H1 (cell line): ENCODE measurements around the gene LENG1. TPM values are rescaled to one million over a fixed set of nuclear protein-coding genes. Genes with fewer than 3 reads are reported as not detected.

Source experiments
- CTCF ChIA-PET: fragments of 300-600 bp; sonication (Branson Sonifier 250); formaldehyde crosslinking; loops from one replicate; lab custom pipeline; 2021; ENCODE audit not compliant: partially characterized antibody; lab: Charles Lee
- POLR2A ChIA-PET: fragments of 300-600 bp; sonication (Branson Sonifier 250); formaldehyde crosslinking; loops from one replicate; lab custom pipeline; 2021; ENCODE audit warnings: inconsistent platforms; ENCODE audit not compliant: partially characterized antibody; lab: Charles Lee
- DNase-seq, 2 experiments: peaks; one replicate each; pipeline versions ENCODE4 v3.0.0 to v3.0.0-alpha.2; 2010 to 2022; ENCODE audit warnings: low spot score in 2 of 2, low read depth in 1 of 2, mixed read lengths in 1 of 2
- FAIRE-seq: peaks from 2 replicates; lab custom pipeline; 2011; peaks lifted over from hg19 to GRCh38; lab: Jason Lieb, UNC
- H2AFZ ChIP-seq: 2 replicates; pipeline ENCODE4 v1.8.1; 2012; ENCODE audit warnings: low read length, inconsistent platforms
- H2AK5ac ChIP-seq: 2 replicates; pipeline ENCODE4 v1.6.1; 2013; ENCODE audit warnings: low read depth, low read length
- H2BK120ac ChIP-seq: replicated peaks from 2 replicates; pipeline ENCODE3; 2013; ENCODE audit warnings: low read depth, low read length, inconsistent platforms
- H2BK12ac ChIP-seq: 2 replicates; pipeline ENCODE4 v1.6.1; 2013; ENCODE audit warnings: low read depth, low read length
- H2BK15ac ChIP-seq: 2 replicates; pipeline ENCODE4 v1.6.1; 2013; ENCODE audit warnings: low read length
- H2BK20ac ChIP-seq: 2 replicates; pipeline ENCODE4 v1.6.1; 2013; ENCODE audit warnings: low read length
- H2BK5ac ChIP-seq: 2 replicates; pipeline ENCODE4 v1.6.1; 2013; ENCODE audit warnings: low read depth, low read length
- H3K14ac ChIP-seq: 2 replicates; pipeline ENCODE4 v1.6.1; 2013; ENCODE audit warnings: inconsistent platforms; ENCODE audit not compliant: insufficient read length
- H3K18ac ChIP-seq: 2 replicates; pipeline ENCODE4 v1.6.1; 2013; ENCODE audit warnings: low read length; ENCODE audit errors: extremely low read depth
- H3K23ac ChIP-seq: 2 replicates; pipeline ENCODE4 v1.6.1; 2013; ENCODE audit warnings: inconsistent platforms; ENCODE audit not compliant: insufficient read length
- H3K23me2 ChIP-seq: 2 replicates; pipeline ENCODE4 v1.6.1; 2013; ENCODE audit warnings: low read depth, low read length
- H3K27ac ChIP-seq: 2 replicates; pipeline ENCODE4 v1.6.1; 2011; ENCODE audit warnings: low read depth, low read length, inconsistent platforms
- H3K27me3 ChIP-seq, 4 experiments: replicated peaks in 1 of 4; 1 replicate in 1 of 4; 2 replicates in 3 of 4; pipeline versions ENCODE4 v1.6.1 to v1.8.1; 2011 to 2013; ENCODE audit warnings: low read length in 3 of 4, mild to moderate bottlenecking in 3 of 4, inconsistent platforms in 2 of 4, mixed read lengths in 2 of 4, moderate library complexity in 1 of 4; ENCODE audit not compliant: control insufficient read depth in 3 of 4, insufficient read depth in 3 of 4; ENCODE audit errors: extremely low read depth in 1 of 4
- H3K36me3 ChIP-seq, 4 experiments: 2 replicates each; pipeline versions ENCODE4 v1.6.1 to v1.8.1; 2011 to 2013; ENCODE audit warnings: mild to moderate bottlenecking in 4 of 4, low read length in 3 of 4, moderate library complexity in 2 of 4, control low read depth in 1 of 4, inconsistent platforms in 1 of 4; ENCODE audit not compliant: insufficient read depth in 4 of 4, control insufficient read depth in 2 of 4
- H3K4ac ChIP-seq: replicated peaks from 2 replicates; pipeline ENCODE3; 2013; ENCODE audit warnings: low read length, low read depth, mixed read lengths, inconsistent platforms; ENCODE audit not compliant: insufficient read length
- H3K4me1 ChIP-seq, 4 experiments: replicated peaks in 1 of 4; 1 replicate in 1 of 4; 2 replicates in 3 of 4; pipeline versions ENCODE4 v1.6.1 to v1.8.1; 2011 to 2013; ENCODE audit warnings: low read length in 3 of 4, inconsistent platforms in 2 of 4, mixed read lengths in 1 of 4; ENCODE audit not compliant: insufficient read depth in 4 of 4, control insufficient read depth in 3 of 4
- H3K4me2 ChIP-seq, 2 experiments: 2 replicates each; pipeline versions ENCODE4 v1.6.1 to v1.8.1; 2011 to 2013; ENCODE audit warnings: low read depth in 2 of 2, low read length in 2 of 2, control low read depth in 1 of 2, inconsistent platforms in 1 of 2, mild to moderate bottlenecking in 1 of 2; ENCODE audit not compliant: insufficient read depth in 1 of 2
- H3K4me3 ChIP-seq, 4 experiments: fragments of 200-600, 300-600 bp in 1 of 4; sonication (generic), shearing (Covaris generic), sonication (Bioruptor Twin) in 1 of 4; 2 replicates each; pipeline versions ENCODE4 v1.5.1 to v1.8.1; 2011 to 2016; ENCODE audit warnings: low read length in 4 of 4, low read depth in 3 of 4, control low read depth in 2 of 4, inconsistent platforms in 2 of 4, mild to moderate bottlenecking in 2 of 4, mixed read lengths in 1 of 4, moderate library complexity in 1 of 4; ENCODE audit not compliant: insufficient read depth in 2 of 4; ENCODE audit errors: extremely low read depth in 1 of 4
- H3K56ac ChIP-seq: replicated peaks from 2 replicates; pipeline ENCODE3; 2013; ENCODE audit warnings: low read depth, mild to moderate bottlenecking, mixed read lengths, low read length, inconsistent platforms; ENCODE audit not compliant: insufficient read length
- H3K79me1 ChIP-seq: 2 replicates; pipeline ENCODE4 v1.6.1; 2013; ENCODE audit warnings: low read depth, low read length, control low read depth
- H3K79me2 ChIP-seq, 2 experiments: 2 replicates each; pipeline versions ENCODE4 v1.6.1 to v1.8.1; 2012 to 2013; ENCODE audit warnings: low read length in 2 of 2, mild to moderate bottlenecking in 2 of 2, inconsistent platforms in 1 of 2; ENCODE audit not compliant: insufficient read depth in 2 of 2, control insufficient read depth in 1 of 2
- H3K9ac ChIP-seq, 4 experiments: replicated peaks in 1 of 4; 1 replicate in 1 of 4; 2 replicates in 3 of 4; pipeline versions ENCODE4 v1.6.1 to v1.8.1; 2011 to 2013; ENCODE audit warnings: low read depth in 3 of 4, low read length in 3 of 4, control low read depth in 2 of 4, mild to moderate bottlenecking in 2 of 4, moderate library complexity in 2 of 4, inconsistent platforms in 1 of 4; ENCODE audit errors: extremely low read depth in 1 of 4
- H3K9me3 ChIP-seq, 2 experiments: 2 replicates each; pipeline versions ENCODE4 v1.6.1 to v1.8.1; 2012 to 2013; ENCODE audit warnings: mild to moderate bottlenecking in 2 of 2, moderate library complexity in 2 of 2, control low read depth in 1 of 2, inconsistent platforms in 1 of 2, low read depth in 1 of 2, low read length in 1 of 2, mixed read lengths in 1 of 2; ENCODE audit not compliant: insufficient read depth in 2 of 2
- H4K20me1 ChIP-seq, 2 experiments: replicated peaks in 1 of 2; 2 replicates each; pipeline versions ENCODE3 to v1.8.1; 2011 to 2013; ENCODE audit warnings: inconsistent platforms in 2 of 2, low read length in 2 of 2, mild to moderate bottlenecking in 1 of 2; ENCODE audit not compliant: insufficient read depth in 2 of 2, control insufficient read depth in 1 of 2
- H4K5ac ChIP-seq: 2 replicates; pipeline ENCODE4 v1.6.1; 2013; ENCODE audit warnings: low read length, low read depth, mixed read lengths, inconsistent platforms; ENCODE audit not compliant: insufficient read length
- H4K8ac ChIP-seq: 2 replicates; pipeline ENCODE4 v1.8.0; 2013; ENCODE audit warnings: mild to moderate bottlenecking, moderate library complexity, low read length, inconsistent platforms; ENCODE audit not compliant: insufficient read depth; ENCODE audit errors: extremely low read depth
- H4K91ac ChIP-seq: replicated peaks from 2 replicates; pipeline ENCODE3; 2013; ENCODE audit warnings: low read length, mixed read lengths, inconsistent platforms; ENCODE audit not compliant: insufficient read length
- GABPA ChIP-seq: IDR thresholded peaks from 2 replicates; pipeline ENCODE4 v1.6.1; 2011; ENCODE audit warnings: mild to moderate bottlenecking, low read length, moderate library complexity, borderline replicate concordance; ENCODE audit not compliant: insufficient read depth
- RAD21 ChIP-seq, 2 experiments: IDR thresholded peaks in 1 of 2; conservative IDR thresholded peaks in 1 of 2; 2 replicates each; pipeline ENCODE4 v1.6.1; 2011; ENCODE audit warnings: low read depth in 2 of 2, low read length in 2 of 2, improper control_type of control experiment in 1 of 2, inconsistent platforms in 1 of 2, mild to moderate bottlenecking in 1 of 2, moderate library complexity in 1 of 2
- SIN3A ChIP-seq, 2 experiments: IDR thresholded peaks in 1 of 2; conservative IDR thresholded peaks in 1 of 2; 2 replicates each; pipeline ENCODE4 v1.6.1; 2011 to 2012; ENCODE audit warnings: low read length in 2 of 2, improper control_type of control experiment in 1 of 2, low read depth in 1 of 2, mild to moderate bottlenecking in 1 of 2
- SP1 ChIP-seq: IDR thresholded peaks from 2 replicates; pipeline ENCODE4 v1.6.1; 2011; ENCODE audit warnings: low read depth, low read length
- SP4 ChIP-seq: IDR thresholded peaks from 2 replicates; pipeline ENCODE4 v1.6.1; 2012; ENCODE audit warnings: low read length, inconsistent platforms
- WGBS, 2 experiments: shearing (Covaris generic) in 1 of 2; methylation state at CpG; one replicate each; pipeline versions ENCODE4 v1.1.6 to v1.1.7; 2013 to 2015; ENCODE audit warnings: low lambda C conversion rate in 2 of 2, mixed read lengths in 2 of 2, inconsistent platforms in 1 of 2, low coverage in 1 of 2, missing lambda C conversion rate in 1 of 2; ENCODE audit not compliant: insufficient replicate concordance in 2 of 2, insufficient coverage in 1 of 2, insufficient read length in 1 of 2; ENCODE audit errors: extremely low coverage in 1 of 2, missing lambda C conversion rate in 1 of 2; 5-methylcytosine and 5-hydroxymethylcytosine counted together
- polyA plus RNA-seq, 7 experiments: library from polyadenylated mRNA; depleted of rRNA in 3 of 7; stranded (reverse) in 5 of 7; unstranded in 2 of 7; fragments of >200 nt in 5 of 7; fragments of 200-250 nt in 2 of 7; gene quantifications; 1 replicate in 5 of 7; 2 replicates in 1 of 7; 4 replicates in 1 of 7; pipeline versions ENCODE4 v1.2.1 to v1.2.3, GENCODE V29; 2011 to 2013; ENCODE audit warnings: missing spikeins in 2 of 7, mixed read lengths in 2 of 7
- total RNA-seq: library from RNA; stranded (reverse); fragmentation: NEBNext Ultra II Directional; extraction: Animal tissue kit (Norgen Biotek cat#: 25700); gene quantifications from 2 replicates; pipeline ENCODE4 v1.2.1, GENCODE V29; 2021
- TF ChIP-seq, protein P1 (sequence below): IDR thresholded peaks from 2 replicates; pipeline ENCODE4 v1.6.1; 2012; ENCODE audit warnings: inconsistent platforms
- TF ChIP-seq, protein P2 (sequence below): IDR thresholded peaks from 2 replicates; pipeline ENCODE4 v1.6.1; 2012; ENCODE audit warnings: inconsistent platforms
- TF ChIP-seq, protein P3 (sequence below): IDR thresholded peaks from 2 replicates; pipeline ENCODE4 v1.6.1; 2011; ENCODE audit warnings: low read length, improper control_type of control experiment

LENG1 gene
- total and polyA plus RNA-seq, 2 of the 8 experiments (the other 6 are each of a cell fraction or from before 2014, with no cell fraction given), result 1.2 to 4.4 TPM

DNA sequence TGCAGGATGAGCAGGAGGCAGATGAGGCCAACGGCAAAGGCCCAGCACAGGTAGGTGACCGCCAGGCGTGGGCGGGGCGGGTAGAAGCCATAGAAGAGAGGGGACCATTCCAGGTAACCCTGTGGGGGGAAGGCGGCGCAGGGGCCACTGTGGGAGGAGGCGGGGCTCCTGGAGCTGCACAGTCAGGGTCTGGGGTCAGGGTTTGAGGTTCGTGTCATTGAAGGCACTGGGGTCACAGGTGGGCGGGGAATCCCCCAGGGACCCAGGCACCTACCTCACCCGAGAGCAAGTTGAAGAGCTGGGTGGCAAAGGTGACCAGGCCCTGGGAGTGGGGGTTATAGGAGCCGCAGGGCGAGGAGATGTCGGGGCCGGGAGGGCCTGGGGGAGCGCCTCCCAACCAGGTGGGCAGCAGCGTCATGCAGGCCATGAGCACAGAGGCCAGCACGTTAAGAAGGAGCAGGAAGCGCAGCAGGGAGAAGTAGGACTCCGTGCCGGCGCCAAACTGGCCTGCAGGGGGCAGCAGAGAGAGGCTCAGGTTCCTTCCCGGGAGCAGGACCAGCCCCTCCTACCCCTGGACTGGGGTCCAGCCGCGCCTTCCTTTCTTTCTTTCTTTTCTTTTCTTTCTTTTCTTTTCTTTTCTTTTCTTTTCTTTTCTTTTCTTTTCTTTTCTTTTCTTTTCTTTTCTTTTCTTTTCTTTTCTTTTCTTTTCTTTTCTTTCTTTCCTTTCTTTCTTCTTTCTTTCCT lies 8.8 kb upstream of the LENG1 start:
- H3K79me2 ChIP-seq, result no peaks in the 10 kb centered on the region
- H3K36me3 ChIP-seq, result no peaks in the 10 kb centered on the region
- CTCF ChIA-PET, result interaction anchor here (0.8 to 1.2 kb wide), 4 partner anchors 11 to 223 kb away, joined by 3 to 5 read pairs (median 4); partner anchors contain the start of gene MBOAT7
- no peak overlapping the region for H2AK5ac ChIP-seq
- H4K20me1 ChIP-seq, result peaks cover 0 to 4% of the 10 kb centered on the region in 2 experiments
- no peak overlapping the region for H3K4ac ChIP-seq
- H3K9me3 ChIP-seq, result no peaks in the 10 kb centered on the region
- WGBS, 2 experiments, result 52% methylated on average over 16 of the region's 25 CpGs; no CpG with 5 or more reads in 1 of the 2 experiments
- H4K5ac ChIP-seq, result no peak overlapping the region
- peaks cover 0 to 7% (median 4%) of the 10 kb centered on the region in 4 experiments; a peak in 4 of 7 replicates for H3K27me3 ChIP-seq
- H3K4me2 ChIP-seq, result peak overlapping the region in 1 of 2 experiments; percentile 64; a peak in 3 of 4 replicates
- H3K18ac ChIP-seq, result no peak overlapping the region
- no peak overlapping the region for H4K91ac ChIP-seq
- peak overlapping the region in 2 of 4 experiments; percentile 5 to 34; a peak in 2 of 8 replicates for H3K4me3 ChIP-seq
- H3K23me2 ChIP-seq, result peaks cover 5% of the 10 kb centered on the region; the same call in 1 of the 2 replicates
- H2BK12ac ChIP-seq, result peak overlapping the region; percentile 50; the same call in 1 of the 2 replicates
- no peak overlapping the region for H2BK20ac ChIP-seq
- no peak overlapping the region for H3K23ac ChIP-seq
- no peak overlapping the region for H2BK120ac ChIP-seq
- peaks cover 0 to 10% (median 6%) of the 10 kb centered on the region in 4 experiments; a peak in 6 of 7 replicates for H3K4me1 ChIP-seq
- no peaks in the 10 kb centered on the region for H3K79me1 ChIP-seq
- no peak overlapping the region for H3K27ac ChIP-seq
- no peak overlapping the region for H3K14ac ChIP-seq
- DNase-seq (peak in 1 of 2 experiments; percentile 100), FAIRE-seq (no peak)
- POLR2A ChIA-PET, result interaction anchor here (1.7 to 3.5 kb wide), 2 partner anchors 18 to 40 kb away, joined by 3 to 11 read pairs; no protein-coding TSS in a partner anchor
- no peak overlapping the region for H4K8ac ChIP-seq
- no peak overlapping the region for H2BK5ac ChIP-seq
- no peak overlapping the region for H3K9ac ChIP-seq
- H2AFZ ChIP-seq, result no peak overlapping the region
- H3K56ac ChIP-seq, result no peak overlapping the region
- 0 out of 2 replicates have a peak overlapping the region, but pooled peaks have one; percentile 16 for H2BK15ac ChIP-seq
- peak; percentile 56; the same call in 1 of the 2 replicates for TF ChIP-seq GABPA
- TF ChIP-seq, protein P1, sequence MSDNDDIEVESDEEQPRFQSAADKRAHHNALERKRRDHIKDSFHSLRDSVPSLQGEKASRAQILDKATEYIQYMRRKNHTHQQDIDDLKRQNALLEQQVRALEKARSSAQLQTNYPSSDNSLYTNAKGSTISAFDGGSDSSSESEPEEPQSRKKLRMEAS, result peak; percentile 68; the same call in 1 of the 2 replicates
- peak; percentile 57 for TF ChIP-seq RAD21 (IDR thresholded peaks at IDR 0.05 in 1 of 2, conservative IDR thresholded peaks at IDR 0.05 in 1 of 2; ENCODE audit: low read depth in 2 of 2, low read length in 2 of 2)
- TF ChIP-seq, protein P2, sequence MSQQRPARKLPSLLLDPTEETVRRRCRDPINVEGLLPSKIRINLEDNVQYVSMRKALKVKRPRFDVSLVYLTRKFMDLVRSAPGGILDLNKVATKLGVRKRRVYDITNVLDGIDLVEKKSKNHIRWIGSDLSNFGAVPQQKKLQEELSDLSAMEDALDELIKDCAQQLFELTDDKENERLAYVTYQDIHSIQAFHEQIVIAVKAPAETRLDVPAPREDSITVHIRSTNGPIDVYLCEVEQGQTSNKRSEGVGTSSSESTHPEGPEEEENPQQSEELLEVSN, result 0 out of 2 replicates have a peak, but pooled peaks have one; percentile 30
- TF ChIP-seq SP4, result no peak
- TF ChIP-seq, protein P3, sequence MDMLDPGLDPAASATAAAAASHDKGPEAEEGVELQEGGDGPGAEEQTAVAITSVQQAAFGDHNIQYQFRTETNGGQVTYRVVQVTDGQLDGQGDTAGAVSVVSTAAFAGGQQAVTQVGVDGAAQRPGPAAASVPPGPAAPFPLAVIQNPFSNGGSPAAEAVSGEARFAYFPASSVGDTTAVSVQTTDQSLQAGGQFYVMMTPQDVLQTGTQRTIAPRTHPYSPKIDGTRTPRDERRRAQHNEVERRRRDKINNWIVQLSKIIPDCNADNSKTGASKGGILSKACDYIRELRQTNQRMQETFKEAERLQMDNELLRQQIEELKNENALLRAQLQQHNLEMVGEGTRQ, result no peak
- 0 out of 2 replicates have a peak, but pooled peaks have one; percentile 28 for TF ChIP-seq SP1
- TF ChIP-seq SIN3A (conservative IDR thresholded peaks at IDR 0.05 in 1 of 2, IDR thresholded peaks at IDR 0.05 in 1 of 2; ENCODE audit: low read depth in 1 of 2, low read length in 2 of 2), result peak in 1 of 2 experiments; percentile 59; a peak in 1 of 4 replicates
